Left cardiac atrium (tissue), 4 donors: ENCODE results near the gene NEK2. TPM values are rescaled to one million over a fixed set of nuclear protein-coding genes. Genes with fewer than 3 reads are reported as not detected.
"Not testable (repeated sequence)": the region's sequence is repeated elsewhere in the genome, so short reads cannot be mapped to it uniquely, and the experiment has no call there.

Experiments used
- ATAC-seq, 2 donors: fragments of 200-7000 bp; cut with Tn5 transposase; one replicate each; pipeline ENCODE4 v1.9.1; 2020; ENCODE audit warnings: mild to moderate bottlenecking in 2 of 2, moderate library complexity in 2 of 2
- DNase-seq: peaks from one replicate; pipeline ENCODE4 v3.0.0-alpha.2; 2020
- intact Hi-C, 2 donors: fragments of 100-400 bp; cut with DNase I; formaldehyde crosslinking; loops; one replicate each; pipeline versions ENCODE4 v1.14.1 to v1.15.1; 2022 to 2023
- total RNA-seq, 2 donors: library from RNA; stranded (reverse); fragmentation: NEBNext Ultra II Directional; extraction: Animal tissue kit (Norgen Biotek cat#: 25700); gene quantifications; one replicate each; pipeline ENCODE4 v1.2.1, GENCODE V29; 2021
- donor health status: DM: no; HTN: yes; CAD: no.
- donor health status: DM: no; HTN: yes; CAD: no; lungs with severe emphysema.
- donor health status: DM: yes; HTN: yes; CAD: no.
- donor health status: Dilated cardiomyopathy.

Gene NEK2
- total RNA-seq, 2 donors from 2014 or later: 0.18 to 0.68 TPM

DNA sequence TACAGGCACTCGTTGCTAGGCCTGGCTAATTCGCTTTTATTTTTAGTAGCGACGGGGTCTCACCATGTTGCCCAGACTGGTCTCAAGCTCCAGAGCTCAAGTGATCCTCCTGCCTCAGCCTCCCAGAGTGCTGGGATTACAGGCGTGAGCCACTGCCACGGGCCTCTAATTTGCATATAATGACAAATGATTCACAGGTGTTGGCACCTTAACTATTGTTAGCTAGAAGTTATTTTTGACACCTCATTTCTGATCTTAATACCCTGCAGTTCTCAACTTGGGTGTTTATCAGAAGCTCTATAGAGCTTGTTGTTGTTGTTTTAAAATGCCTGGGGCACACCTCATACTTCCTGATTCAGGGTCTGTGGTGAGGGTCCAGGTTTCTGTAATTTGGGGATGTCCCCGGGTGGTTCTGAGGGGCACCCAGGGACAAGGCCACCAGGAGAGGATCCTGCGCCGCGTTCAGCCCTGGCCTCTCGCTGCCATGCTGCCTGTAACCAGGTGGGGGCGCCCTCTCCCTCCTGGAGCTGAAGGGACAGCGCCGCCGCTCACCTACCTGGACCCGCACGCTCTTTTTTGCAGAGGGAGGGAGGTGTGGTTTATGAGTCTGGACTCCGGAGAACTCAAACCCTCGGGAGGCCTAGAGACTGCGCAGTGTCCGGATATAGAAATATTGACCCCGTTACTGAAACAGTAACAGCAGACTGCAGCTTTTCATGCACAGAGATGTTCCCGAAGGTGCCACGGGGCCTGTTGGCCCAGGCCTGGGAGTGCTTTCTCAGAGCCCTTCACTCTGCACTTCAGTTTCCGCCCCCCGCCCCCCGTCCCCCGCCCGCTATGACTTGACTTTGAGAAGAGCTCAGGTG, 23.0 kb upstream of the NEK2 start:
- ATAC-seq: peak; percentile 89 to 93
- peak; percentile 79 for DNase-seq
- intact Hi-C loops: loop anchor here (5.0 to 10.0 kb wide), 3 partner anchors 246 to 336 kb away; partner anchors contain the start of genes DTL (in 1 of the 2) and INTS7 (in 1 of the 2)

DNA sequence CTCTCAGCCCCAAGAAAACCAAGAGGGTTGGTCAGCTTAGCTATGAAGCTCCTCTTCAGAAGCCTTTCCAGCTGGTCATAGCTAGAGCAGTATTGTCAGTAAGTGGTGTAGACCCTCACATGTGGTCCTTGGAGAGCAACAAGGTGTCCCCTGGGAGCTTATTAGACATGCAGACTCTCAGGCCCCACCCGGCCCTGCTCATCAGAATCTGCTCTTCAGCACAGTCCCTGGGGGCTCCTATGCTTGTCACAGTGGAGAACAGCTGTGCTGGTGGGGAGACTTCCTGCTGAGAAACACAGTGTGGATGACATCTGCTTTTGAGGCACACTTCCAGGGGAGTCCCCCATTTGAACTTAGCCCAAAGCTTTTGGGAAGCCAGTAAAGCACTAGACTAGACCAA, 21.9 kb upstream of the NEK2 start:
- intact Hi-C loops: loop anchor here (5.0 to 10.0 kb wide), 3 partner anchors 247 to 337 kb away; partner anchors contain the start of genes DTL (in 1 of the 2) and INTS7 (in 1 of the 2)
- no peak for DNase-seq
- no peak for ATAC-seq

GRCh38 chr1:211695135-211695816, 19.9 kb upstream of the NEK2 start:
- DNase-seq: no peak
- intact Hi-C loops: loop anchor here (5.0 to 10.0 kb wide), 3 partner anchors 250 to 340 kb away; partner anchors contain the start of genes DTL (in 1 of the 2) and INTS7 (in 1 of the 2)
- ATAC-seq: no peak

DNA sequence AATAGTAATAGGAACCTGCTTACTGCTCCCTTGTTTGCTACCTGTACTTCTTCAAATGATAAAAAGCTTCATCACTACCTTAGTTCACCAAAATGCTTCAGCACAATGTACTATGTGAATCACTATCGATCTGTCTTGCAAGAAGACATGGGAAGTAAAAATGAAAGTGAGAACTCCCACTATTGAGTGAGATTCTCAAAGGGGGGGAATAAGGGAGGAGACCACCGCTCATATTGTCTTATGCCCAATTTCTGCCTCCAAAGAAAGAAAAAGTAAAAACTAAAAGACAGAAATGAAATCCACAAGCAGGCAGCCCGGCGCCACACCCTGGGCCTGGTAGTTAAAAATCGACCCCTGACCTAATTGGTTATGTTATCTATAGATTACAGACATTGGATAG, 18.5 kb upstream of the NEK2 start:
- DNase-seq, ATAC-seq: not testable (repeated sequence)
- intact Hi-C loops: loop anchor here (10.0 kb wide), 2 partner anchors 251 to 341 kb away; partner anchors contain the start of genes DTL (in 1 of the 2) and INTS7 (in 1 of the 2)

GRCh38 chr1:211688421-211688820, 13.0 kb upstream of the NEK2 start:
- DNase-seq: no peak
- ATAC-seq: no peak
- intact Hi-C loops: loop anchor here in 1 of 2 donors (10.0 kb wide), 1 partner anchor 136 kb away; no protein-coding TSS in a partner anchor

GRCh38 chr1:211687462-211688215, 12.2 kb upstream of the NEK2 start:
- ATAC-seq (no peak), DNase-seq (no peak)
- intact Hi-C loops: loop anchor here in 1 of 2 donors (10.0 kb wide), 1 partner anchor 137 kb away; no protein-coding TSS in a partner anchor

GRCh38 chr1:211685823-211686222, 10.4 kb upstream of the NEK2 start:
- intact Hi-C loops: loop anchor here in 1 of 2 donors (10.0 kb wide), 1 partner anchor 139 kb away; no protein-coding TSS in a partner anchor
- DNase-seq (no peak), ATAC-seq (no peak)

- intact Hi-C loops: loop anchor here (5.0 to 10.0 kb wide), 2 partner anchors 140 to 773 kb away; no protein-coding TSS in a partner anchor
- ATAC-seq: no peak
Measured at GRCh38 chr1:211684791-211685190, 9.4 kb upstream of the NEK2 start.

DNA sequence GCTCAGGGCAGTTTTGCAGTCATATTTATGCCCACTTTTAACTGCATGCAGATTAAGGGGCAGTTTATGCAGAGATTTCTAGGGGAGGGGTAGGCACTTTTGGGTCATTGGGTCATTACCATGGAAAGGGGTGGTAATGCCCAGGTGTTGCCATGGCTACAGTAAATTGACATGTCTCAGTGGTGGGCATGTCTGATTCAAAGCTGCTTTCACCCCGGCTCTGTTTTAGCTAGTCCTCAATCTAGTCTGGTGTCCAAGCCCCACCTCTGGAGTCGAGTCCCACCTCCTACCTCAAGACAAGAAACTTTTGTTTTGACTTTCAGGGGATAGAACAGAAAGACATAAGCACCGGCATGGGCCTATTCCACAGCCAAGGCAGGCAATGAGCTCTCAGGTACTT, 8.9 kb upstream of the NEK2 start:
- intact Hi-C loops: loop anchor here (5.0 to 10.0 kb wide), 2 partner anchors 140 to 773 kb away; no protein-coding TSS in a partner anchor
- ATAC-seq (no peak), DNase-seq (no peak)

More at GRCh38 chr1:211684791-211685190, 9.4 kb upstream of the NEK2 start:
- DNase-seq: no peak

DNA sequence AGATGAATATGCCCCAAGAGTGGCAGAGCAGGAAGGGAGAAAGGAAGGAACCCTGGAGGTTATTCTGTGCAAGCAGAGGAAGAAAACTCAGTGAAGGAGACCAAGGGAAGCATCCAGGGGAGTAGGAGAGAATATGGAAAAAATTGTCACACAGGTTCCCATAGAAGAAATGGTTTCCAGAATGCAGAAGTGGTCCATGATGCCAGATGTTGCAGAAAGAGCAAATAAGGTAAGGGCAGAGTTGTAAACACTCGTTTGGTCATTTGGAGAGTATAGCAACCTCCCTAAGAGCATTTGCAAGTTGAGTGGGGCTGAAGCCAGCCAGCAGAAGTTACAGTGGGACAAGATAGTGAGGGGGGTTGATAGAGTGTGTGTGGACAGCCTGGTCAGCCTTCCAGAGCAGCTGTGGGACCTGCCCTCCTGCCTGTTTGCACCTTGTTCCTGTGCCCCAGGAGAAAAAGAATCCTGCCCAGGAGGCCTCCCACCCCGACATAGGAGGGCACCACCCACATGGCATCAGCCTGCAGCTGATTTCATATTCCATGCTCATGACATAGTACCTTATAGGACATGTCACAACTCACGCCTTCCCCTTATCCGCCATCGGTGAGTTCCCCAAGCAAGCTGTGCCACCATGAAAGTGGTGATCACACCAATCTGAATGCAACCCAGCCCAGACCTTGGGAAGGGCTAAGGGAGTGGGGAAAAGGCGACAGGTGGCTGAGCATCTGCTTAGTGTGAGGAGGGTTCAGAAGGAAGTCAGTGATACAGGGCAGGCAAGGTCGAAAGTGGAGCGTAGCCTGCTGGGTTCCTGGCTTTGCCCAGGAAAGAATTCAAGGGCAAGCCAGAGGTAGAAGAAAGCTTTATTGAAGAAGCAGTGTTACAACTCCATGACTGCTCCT, 8.2 kb upstream of the NEK2 start:
- DNase-seq (no peak), ATAC-seq (no peak)
- intact Hi-C loops: loop anchor here (5.0 to 10.0 kb wide), 2 partner anchors 141 to 774 kb away; no protein-coding TSS in a partner anchor

- not testable (repeated sequence) for DNase-seq, ATAC-seq
- intact Hi-C loops: loop anchor here (5.0 to 10.0 kb wide), 2 partner anchors 143 to 775 kb away; no protein-coding TSS in a partner anchor
Measured at GRCh38 chr1:211682186-211682585, 6.8 kb upstream of the NEK2 start.

GRCh38 chr1:211680752-211681327, 5.4 kb upstream of the NEK2 start:
- DNase-seq (peak; percentile 66), ATAC-seq (peak; percentile 91 to 93)
- intact Hi-C loops: loop anchor here (5.0 to 10.0 kb wide), 2 partner anchors 144 to 776 kb away; no protein-coding TSS in a partner anchor

GRCh38 chr1:211677659-211678058, 2.2 kb upstream of the NEK2 start:
- intact Hi-C loops: no loop called here
- no peak for ATAC-seq
- no peak for DNase-seq

DNA sequence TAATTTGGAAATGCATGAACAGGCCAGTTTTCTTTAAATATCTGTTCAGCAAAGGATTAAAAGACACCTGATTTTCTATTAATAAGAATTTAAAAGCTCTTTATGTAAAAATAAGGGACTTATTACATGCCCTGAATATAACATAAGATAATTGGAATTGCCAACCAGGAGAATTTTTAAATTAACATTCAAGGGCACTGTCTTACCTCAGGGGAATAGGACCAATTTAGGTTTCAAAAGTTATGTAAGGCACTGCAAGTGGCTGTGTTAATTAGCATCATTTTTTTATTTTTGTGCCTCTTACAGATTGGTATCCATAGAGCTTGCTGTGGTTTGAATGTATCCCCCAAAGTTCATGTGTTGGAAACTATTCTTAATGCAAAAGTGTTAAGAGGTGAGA, 1.3 kb upstream of the NEK2 start:
- intact Hi-C loops: no loop called here
- no peak for ATAC-seq

DNA sequence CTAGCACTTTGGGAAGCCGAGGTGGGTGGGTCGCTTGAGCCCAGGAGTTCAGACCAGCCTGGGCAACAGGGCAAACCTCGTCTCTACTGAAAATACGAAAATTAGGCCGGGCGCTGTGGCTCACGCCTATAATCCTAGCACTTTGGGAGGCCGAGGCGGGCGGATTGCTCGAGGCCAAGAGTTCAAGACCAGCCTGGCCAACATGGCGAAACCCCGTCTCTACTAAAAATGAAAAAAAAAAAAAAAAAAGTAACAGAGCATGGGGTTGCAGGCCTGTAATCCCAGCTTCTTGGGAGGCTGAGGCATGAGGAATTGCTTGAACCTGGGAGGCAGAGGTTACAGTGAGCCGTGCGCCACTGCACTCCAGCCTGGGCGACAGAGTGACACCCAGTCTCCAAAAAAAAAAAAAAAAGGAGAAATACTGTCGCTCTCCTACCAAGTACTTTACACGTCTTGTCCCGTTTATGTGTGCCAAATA, 724 bp upstream of the NEK2 start:
- ATAC-seq (no peak), DNase-seq (no peak)
- intact Hi-C loops: no loop called here

More for the DNA sequence above, 1.3 kb upstream of the NEK2 start:
- DNase-seq: no peak

GRCh38 chr1:211667065-211667617, 8.3 kb downstream of the NEK2 start:
- intact Hi-C loops: no loop called here
- DNase-seq (no peak), ATAC-seq (no peak)
